HL-60 (cell line): ENCODE results near the gene UGT1A4.

ENCODE experiments used
- DNase-seq, 2 experiments: peaks; one replicate each; pipeline ENCODE4 v3.0.0-alpha.2; 2010 to 2020; ENCODE audit warnings: low read depth in 1 of 2, low spot score in 1 of 2
- H3K27ac ChIP-seq: fragments of 250-450 bp; sonication (Bioruptor Pico); replicated peaks from 2 replicates; pipeline ENCODE4 v1.5.1; 2020; ENCODE audit warnings: mild to moderate bottlenecking, moderate library complexity
- H3K27me3 ChIP-seq: fragments of 250-450 bp; sonication (Bioruptor Pico); 2 replicates; pipeline ENCODE4 v1.5.1; 2021; ENCODE audit warnings: mild to moderate bottlenecking, moderate library complexity; ENCODE audit not compliant: insufficient read depth, poor library complexity, severe bottlenecking
- H3K4me3 ChIP-seq: replicated peaks from 2 replicates; pipeline ENCODE4 v1.5.1; 2011; ENCODE audit warnings: mild to moderate bottlenecking, control low read depth, low read length; ENCODE audit not compliant: insufficient read depth
- CTCF ChIP-seq: IDR thresholded peaks from one replicate; pipeline ENCODE4 v1.5.1; 2011; ENCODE audit warnings: low read length, control low read depth, inconsistent platforms; ENCODE audit not compliant: insufficient read depth
- GABPA ChIP-seq: IDR thresholded peaks from 2 replicates; pipeline ENCODE4 v1.6.1; 2012; ENCODE audit warnings: low read depth
- POLR2AphosphoS5 ChIP-seq: IDR thresholded peaks from 2 replicates; pipeline ENCODE4 v1.6.1; 2012; ENCODE audit warnings: low read depth
- REST ChIP-seq: IDR thresholded peaks from 2 replicates; pipeline ENCODE4 v1.6.1; 2012; ENCODE audit warnings: low read depth; ENCODE audit not compliant: insufficient replicate concordance
- SPI1 ChIP-seq: IDR thresholded peaks from 2 replicates; pipeline ENCODE4 v1.6.1; 2012; ENCODE audit warnings: low read depth, mild to moderate bottlenecking, borderline replicate concordance

The UGT1A4 gene

GRCh38 chr2:233792720-233793119 lies 74.2 kb downstream of the UGT1A4 start:
- Histone ChIP-seq H3K27ac (no peak overlapping the region), H3K27me3 (no peaks in the 10 kb centered on the region), H3K4me3 (no peak overlapping the region)
- no peak for DNase-seq
- TF ChIP-seq REST (no peak), SPI1 (no peak), GABPA (no peak), CTCF (no peak), POLR2AphosphoS5 (no peak)

- TF ChIP-seq POLR2AphosphoS5 (no peak), GABPA (no peak), SPI1 (no peak), REST (no peak), CTCF (no peak)
- Histone ChIP-seq H3K27me3 (no peaks in the 10 kb centered on the region), H3K27ac (no peak overlapping the region), H3K4me3 (no peak overlapping the region)
- no peak for DNase-seq
Measured at GRCh38 chr2:233793465-233794127, 75.1 kb downstream of the UGT1A4 start.

DNA sequence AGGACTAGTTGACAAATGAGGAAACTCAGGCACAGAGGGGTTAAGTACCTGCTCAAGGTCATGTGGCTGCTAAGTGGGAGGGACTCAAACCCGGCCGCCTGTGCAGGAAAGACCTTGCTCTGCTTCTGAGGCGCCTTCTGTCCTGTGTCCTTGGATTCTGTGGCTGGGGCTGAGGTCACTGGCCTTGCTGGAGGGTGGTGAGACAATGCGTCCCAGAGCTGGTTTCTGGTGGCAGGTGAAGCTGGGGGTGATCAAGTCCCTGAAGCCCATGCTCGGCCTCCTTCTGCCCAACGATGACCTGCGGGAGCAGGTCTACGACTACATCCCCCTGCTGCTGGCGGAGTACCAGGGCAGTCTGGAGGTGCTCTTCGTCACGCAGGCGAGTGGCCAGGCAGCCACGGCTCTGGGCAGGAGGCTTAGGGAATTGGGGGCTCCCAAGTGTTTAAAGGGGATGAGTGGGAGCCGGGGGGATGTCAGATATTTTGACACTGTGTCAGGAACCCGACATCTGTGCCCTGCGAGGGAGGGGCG lies 75.7 kb downstream of the UGT1A4 start:
- Histone ChIP-seq H3K4me3 (no peak overlapping the region), H3K27ac (no peak overlapping the region), H3K27me3 (no peaks in the 10 kb centered on the region)
- no peak for TF ChIP-seq CTCF
- TF ChIP-seq SPI1: no peak
- TF ChIP-seq POLR2AphosphoS5: no peak
- TF ChIP-seq REST: no peak
- TF ChIP-seq GABPA: no peak
- no peak for DNase-seq
